ENCODE measurements around the gene MAP4.

The MAP4 gene

DNA sequence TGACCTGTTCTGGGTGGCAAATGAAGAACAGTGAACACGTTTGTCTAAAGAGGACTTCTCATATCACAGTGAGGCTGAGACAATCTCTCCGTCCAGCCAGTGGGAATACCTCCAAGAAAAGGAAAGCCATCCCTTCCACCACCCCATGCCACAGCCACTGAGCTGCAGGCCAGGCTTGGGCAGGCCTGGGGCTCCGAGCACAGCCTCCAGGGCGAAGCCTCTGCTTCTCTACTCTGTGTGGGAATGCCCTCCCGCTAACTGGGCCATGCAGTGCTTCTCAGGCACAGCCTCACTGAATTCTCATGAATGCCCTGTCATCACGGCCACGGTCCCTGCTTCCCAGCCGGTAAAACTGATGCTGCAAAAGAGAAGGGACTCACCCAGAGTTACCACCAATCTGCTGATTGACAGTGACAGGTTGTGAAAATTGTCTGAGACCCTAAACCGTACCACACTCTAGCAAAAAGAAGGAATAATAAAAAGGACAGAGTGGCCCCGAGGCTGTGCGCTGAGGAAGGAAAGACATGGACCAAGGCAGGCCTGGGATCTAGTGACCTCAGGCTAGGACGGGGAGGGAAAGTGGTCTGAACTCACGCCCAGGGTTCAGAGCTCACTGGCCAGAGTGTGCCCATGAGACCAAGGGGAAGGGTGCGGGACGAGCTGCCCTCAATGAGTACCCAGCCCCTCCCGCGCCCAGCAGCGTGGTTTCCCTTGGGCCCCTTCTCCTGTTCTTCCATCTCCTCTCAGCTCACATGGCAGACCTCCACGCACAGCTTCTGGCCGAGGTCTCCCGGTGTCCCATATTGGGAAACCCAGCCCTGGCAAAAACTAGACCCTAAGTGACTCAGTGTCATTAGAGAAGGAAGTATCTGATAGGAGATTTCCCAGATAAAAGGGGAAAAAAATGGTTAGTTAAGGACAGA, 160.5 kb downstream of the MAP4 start:
- H3K36me3 ChIP-seq (ENCODE audit: control insufficient read depth in 1 of 2, insufficient read depth in 2 of 2, low read length in 2 of 2): peaks cover 44 to 80% of the 10 kb centered on the region in 2 donors
- H3K9me3 ChIP-seq (ENCODE audit: control insufficient read depth in 1 of 2, low read length in 2 of 2): no peaks in the 10 kb centered on the region

DNA sequence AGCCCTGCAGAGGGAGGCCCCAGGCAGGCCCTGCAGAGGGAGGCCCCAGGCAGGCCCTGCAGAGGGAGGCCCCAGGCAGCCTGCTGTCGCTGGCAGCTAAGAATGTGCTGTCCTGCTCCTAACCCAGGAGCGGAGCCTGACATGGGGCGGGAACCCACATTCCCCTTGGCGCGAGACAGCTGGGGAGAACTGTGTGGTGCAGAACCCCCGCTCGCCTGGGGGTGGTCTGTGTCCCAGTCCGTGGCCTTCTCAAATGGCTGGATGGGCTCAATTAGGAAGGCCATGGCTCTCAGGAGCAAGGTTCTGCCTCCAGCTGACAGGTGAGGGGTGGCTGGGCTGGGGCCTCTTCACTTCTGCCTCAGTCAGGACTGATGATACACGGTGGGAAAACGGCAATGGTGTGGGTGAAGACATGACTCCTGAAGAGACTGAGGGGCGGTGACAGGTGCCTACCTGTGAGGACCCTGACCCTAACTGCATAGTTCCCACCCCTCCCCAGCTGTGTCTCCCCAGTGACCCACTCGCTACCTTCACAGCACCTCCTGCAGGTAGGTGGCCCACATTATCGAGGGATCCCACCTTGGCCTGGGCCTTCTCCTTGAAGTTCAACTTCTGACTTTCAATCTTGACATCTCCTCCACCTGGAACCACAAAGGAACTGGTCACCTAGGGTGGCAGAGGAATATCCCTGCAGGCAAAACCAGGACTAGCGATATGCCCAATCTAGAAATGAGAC, 161.3 kb downstream of the MAP4 start:
- Histone ChIP-seq H3K27me3 (ENCODE audit: control insufficient read depth in 1 of 2, insufficient read depth in 2 of 2, low read length in 2 of 2) (no peaks in the 10 kb centered on the region), H3K36me3 (ENCODE audit: control insufficient read depth in 1 of 2, insufficient read depth in 2 of 2, low read length in 2 of 2) (peaks cover 45 to 82% of the 10 kb centered on the region in 2 donors), H3K4me1 (ENCODE audit: control insufficient read depth in 1 of 2, insufficient read depth in 2 of 2, low read length in 2 of 2) (no peaks in the 10 kb centered on the region), H3K9ac (ENCODE audit: low read depth in 1 of 2, low read length in 2 of 2) (no peak overlapping the region), H3K27ac (ENCODE audit: low read depth, low read length) (no peak overlapping the region), H3K4me3 (ENCODE audit: low read depth in 1 of 2, low read length in 2 of 2) (no peak overlapping the region), H3K9me3 (ENCODE audit: control insufficient read depth in 1 of 2, low read length in 2 of 2) (no peaks in the 10 kb centered on the region)

More for the DNA sequence above, 160.5 kb downstream of the MAP4 start:
- Histone ChIP-seq H3K4me3 (ENCODE audit: low read depth in 1 of 2, low read length in 2 of 2) (no peak overlapping the region), H3K4me1 (ENCODE audit: control insufficient read depth in 1 of 2, insufficient read depth in 2 of 2, low read length in 2 of 2) (no peaks in the 10 kb centered on the region), H3K9ac (ENCODE audit: low read depth in 1 of 2, low read length in 2 of 2) (no peak overlapping the region), H3K27ac (ENCODE audit: low read depth, low read length) (no peak overlapping the region), H3K27me3 (ENCODE audit: control insufficient read depth in 1 of 2, insufficient read depth in 2 of 2, low read length in 2 of 2) (no peaks in the 10 kb centered on the region)

DNA sequence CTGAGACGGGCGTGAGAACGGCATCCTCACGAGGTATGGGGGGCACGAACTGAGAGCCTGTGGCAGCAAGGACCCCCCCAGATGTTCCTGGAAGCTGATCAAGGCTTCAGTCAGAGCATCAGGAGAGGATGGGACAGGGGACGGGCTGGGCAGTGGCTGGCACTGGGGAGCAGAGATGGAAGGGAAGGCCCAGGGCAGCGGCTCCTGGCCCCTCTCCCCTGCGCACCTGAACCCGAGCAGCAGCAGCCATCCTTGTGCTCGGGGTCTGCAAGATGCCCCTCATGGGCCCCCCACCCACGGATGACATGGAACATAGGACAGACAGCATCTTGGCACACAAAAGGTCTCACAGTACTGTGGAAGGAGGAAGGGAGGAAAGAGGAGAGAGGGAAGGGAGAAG, 161.9 kb downstream of the MAP4 start:
- Histone ChIP-seq H3K9me3 (ENCODE audit: control insufficient read depth in 1 of 2, low read length in 2 of 2) (no peaks in the 10 kb centered on the region), H3K27me3 (ENCODE audit: control insufficient read depth in 1 of 2, insufficient read depth in 2 of 2, low read length in 2 of 2) (no peaks in the 10 kb centered on the region), H3K27ac (ENCODE audit: low read depth, low read length) (no peak overlapping the region), H3K36me3 (ENCODE audit: control insufficient read depth in 1 of 2, insufficient read depth in 2 of 2, low read length in 2 of 2) (peaks cover 44 to 86% of the 10 kb centered on the region in 2 donors), H3K4me1 (ENCODE audit: control insufficient read depth in 1 of 2, insufficient read depth in 2 of 2, low read length in 2 of 2) (no peaks in the 10 kb centered on the region), H3K4me3 (ENCODE audit: low read depth in 1 of 2, low read length in 2 of 2) (no peak overlapping the region), H3K9ac (ENCODE audit: low read depth in 1 of 2, low read length in 2 of 2) (no peak overlapping the region)

GRCh38 chr3:47852604-47853602, 163.3 kb downstream of the MAP4 start:
- H3K4me1 ChIP-seq (ENCODE audit: control insufficient read depth in 1 of 2, insufficient read depth in 2 of 2, low read length in 2 of 2): no peaks in the 10 kb centered on the region
- H3K27me3 ChIP-seq (ENCODE audit: control insufficient read depth in 1 of 2, insufficient read depth in 2 of 2, low read length in 2 of 2): no peaks in the 10 kb centered on the region
- no peak overlapping the region for H3K4me3 ChIP-seq (ENCODE audit: low read depth in 1 of 2, low read length in 2 of 2)
- H3K36me3 ChIP-seq (ENCODE audit: control insufficient read depth in 1 of 2, insufficient read depth in 2 of 2, low read length in 2 of 2): peaks cover 46 to 91% of the 10 kb centered on the region in 2 donors
- H3K9ac ChIP-seq (ENCODE audit: low read depth in 1 of 2, low read length in 2 of 2): no peak overlapping the region
- no peaks in the 10 kb centered on the region for H3K9me3 ChIP-seq (ENCODE audit: control insufficient read depth in 1 of 2, low read length in 2 of 2)
- no peak overlapping the region for H3K27ac ChIP-seq (ENCODE audit: low read depth, low read length)

GRCh38 chr3:47851888-47852603, 164.2 kb downstream of the MAP4 start:
- no peak overlapping the region for H3K4me3 ChIP-seq (ENCODE audit: low read depth in 1 of 2, low read length in 2 of 2)
- H3K27ac ChIP-seq (ENCODE audit: low read depth, low read length): no peak overlapping the region
- no peak overlapping the region for H3K9ac ChIP-seq (ENCODE audit: low read depth in 1 of 2, low read length in 2 of 2)
- no peaks in the 10 kb centered on the region for H3K4me1 ChIP-seq (ENCODE audit: control insufficient read depth in 1 of 2, insufficient read depth in 2 of 2, low read length in 2 of 2)
- peaks cover 51 to 94% of the 10 kb centered on the region in 2 donors for H3K36me3 ChIP-seq (ENCODE audit: control insufficient read depth in 1 of 2, insufficient read depth in 2 of 2, low read length in 2 of 2)
- no peaks in the 10 kb centered on the region for H3K9me3 ChIP-seq (ENCODE audit: control insufficient read depth in 1 of 2, low read length in 2 of 2)
- no peaks in the 10 kb centered on the region for H3K27me3 ChIP-seq (ENCODE audit: control insufficient read depth in 1 of 2, insufficient read depth in 2 of 2, low read length in 2 of 2)

DNA sequence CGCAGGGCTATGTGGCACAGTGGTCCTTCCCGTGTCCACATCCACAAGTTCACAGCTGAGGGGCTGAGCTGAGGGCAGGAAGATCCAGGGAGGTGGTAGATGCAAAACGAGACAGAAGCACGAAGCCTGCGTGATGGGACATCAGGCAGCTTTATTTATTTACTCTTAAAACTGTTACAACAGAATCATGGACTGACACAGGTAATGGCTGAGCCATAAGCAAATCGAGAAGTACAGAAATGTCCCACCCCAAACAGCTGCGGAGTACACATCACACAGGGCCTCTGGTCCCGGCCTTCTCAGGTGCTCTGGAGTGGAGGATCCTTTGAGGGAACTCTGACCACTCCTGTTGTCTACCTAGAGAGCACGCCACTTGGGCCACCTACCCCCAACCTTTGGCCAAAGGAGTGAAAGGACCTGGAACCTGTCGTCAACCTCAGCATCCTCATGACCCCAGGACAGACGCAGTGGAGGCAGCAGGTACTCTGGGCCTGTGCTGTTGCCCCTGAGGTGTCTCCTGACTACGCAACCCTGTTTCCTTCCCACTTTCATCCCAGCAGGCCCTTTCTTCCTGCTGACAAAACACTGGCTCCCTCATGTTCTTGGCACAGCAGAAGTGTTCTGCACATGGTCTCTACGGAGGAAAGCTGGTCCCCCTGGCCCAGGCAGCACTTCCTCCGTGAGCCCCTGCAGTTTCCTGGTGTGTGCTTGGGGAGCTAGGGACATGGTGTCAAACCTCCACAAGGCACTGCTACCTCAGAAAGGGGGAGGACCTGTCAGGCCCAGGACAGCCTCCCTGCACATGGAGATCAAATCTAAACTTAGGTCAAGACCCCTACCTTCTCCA, 165.4 kb downstream of the MAP4 start:
- Histone ChIP-seq H3K9me3 (ENCODE audit: control insufficient read depth in 1 of 2, low read length in 2 of 2) (no peaks in the 10 kb centered on the region), H3K27me3 (ENCODE audit: control insufficient read depth in 1 of 2, insufficient read depth in 2 of 2, low read length in 2 of 2) (no peaks in the 10 kb centered on the region), H3K27ac (ENCODE audit: low read depth, low read length) (no peak overlapping the region), H3K4me1 (ENCODE audit: control insufficient read depth in 1 of 2, insufficient read depth in 2 of 2, low read length in 2 of 2) (no peaks in the 10 kb centered on the region), H3K36me3 (ENCODE audit: control insufficient read depth in 1 of 2, insufficient read depth in 2 of 2, low read length in 2 of 2) (peaks cover 55 to 95% of the 10 kb centered on the region in 2 donors), H3K4me3 (ENCODE audit: low read depth in 1 of 2, low read length in 2 of 2) (no peak overlapping the region), H3K9ac (ENCODE audit: low read depth in 1 of 2, low read length in 2 of 2) (no peak overlapping the region)

GRCh38 chr3:47849699-47850563, 166.3 kb downstream of the MAP4 start:
- Histone ChIP-seq H3K27ac (ENCODE audit: low read depth, low read length) (no peak overlapping the region), H3K36me3 (ENCODE audit: control insufficient read depth in 1 of 2, insufficient read depth in 2 of 2, low read length in 2 of 2) (peaks cover 50 to 93% of the 10 kb centered on the region in 2 donors)

DNA sequence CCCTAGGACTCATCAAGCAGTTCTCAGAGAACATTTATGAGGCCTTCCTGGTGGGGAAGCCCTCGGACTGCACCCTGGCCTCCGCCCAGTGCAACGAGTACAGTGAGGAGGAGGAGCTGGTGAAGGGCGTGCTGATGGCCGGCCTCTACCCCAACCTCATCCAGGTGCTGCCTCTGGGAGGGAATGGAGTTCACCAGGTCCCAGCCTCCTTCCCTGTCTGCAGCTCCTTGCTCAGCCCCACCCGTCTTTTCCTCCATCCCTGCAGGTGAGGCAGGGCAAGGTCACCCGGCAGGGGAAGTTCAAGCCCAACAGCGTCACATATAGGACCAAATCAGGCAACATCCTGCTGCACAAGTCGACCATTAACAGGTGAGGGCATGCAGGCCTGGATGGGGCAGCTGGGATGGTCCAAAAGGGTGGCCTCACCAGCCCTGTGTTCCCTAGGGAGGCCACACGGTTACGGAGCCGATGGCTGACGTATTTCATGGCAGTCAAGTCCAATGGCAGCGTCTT, 167.0 kb downstream of the MAP4 start:
- Histone ChIP-seq H3K4me3 (ENCODE audit: low read depth in 1 of 2, low read length in 2 of 2) (no peak overlapping the region), H3K9ac (ENCODE audit: low read depth in 1 of 2, low read length in 2 of 2) (no peak overlapping the region), H3K9me3 (ENCODE audit: control insufficient read depth in 1 of 2, low read length in 2 of 2) (no peaks in the 10 kb centered on the region), H3K4me1 (ENCODE audit: control insufficient read depth in 1 of 2, insufficient read depth in 2 of 2, low read length in 2 of 2) (no peaks in the 10 kb centered on the region), H3K27ac (ENCODE audit: low read depth, low read length) (no peak overlapping the region), H3K36me3 (ENCODE audit: control insufficient read depth in 1 of 2, insufficient read depth in 2 of 2, low read length in 2 of 2) (peaks cover 56 to 93% of the 10 kb centered on the region in 2 donors), H3K27me3 (ENCODE audit: control insufficient read depth in 1 of 2, insufficient read depth in 2 of 2, low read length in 2 of 2) (no peaks in the 10 kb centered on the region)

More at GRCh38 chr3:47849699-47850563, 166.3 kb downstream of the MAP4 start:
- H3K27me3 ChIP-seq (ENCODE audit: control insufficient read depth in 1 of 2, insufficient read depth in 2 of 2, low read length in 2 of 2): no peaks in the 10 kb centered on the region
- no peaks in the 10 kb centered on the region for H3K4me1 ChIP-seq (ENCODE audit: control insufficient read depth in 1 of 2, insufficient read depth in 2 of 2, low read length in 2 of 2)
- no peak overlapping the region for H3K4me3 ChIP-seq (ENCODE audit: low read depth in 1 of 2, low read length in 2 of 2)
- no peak overlapping the region for H3K9ac ChIP-seq (ENCODE audit: low read depth in 1 of 2, low read length in 2 of 2)
- H3K9me3 ChIP-seq (ENCODE audit: control insufficient read depth in 1 of 2, low read length in 2 of 2): no peaks in the 10 kb centered on the region

Data from duodenal mucosa (tissue), 2 donors.